NCI-H2029 treated with DMSO at 0.1 percent for 48 hours (cell line): ENCODE results near the gene CSMD2.

Experiments
- DNase-seq: peaks from one replicate; lab custom pipeline; 2025; lab: John Stamatoyannopoulos, UW

Gene CSMD2

GRCh38 chr1:34155860-34156259, 9.2 kb downstream of the CSMD2 start:
- DNase-seq, result no peak

DNA sequence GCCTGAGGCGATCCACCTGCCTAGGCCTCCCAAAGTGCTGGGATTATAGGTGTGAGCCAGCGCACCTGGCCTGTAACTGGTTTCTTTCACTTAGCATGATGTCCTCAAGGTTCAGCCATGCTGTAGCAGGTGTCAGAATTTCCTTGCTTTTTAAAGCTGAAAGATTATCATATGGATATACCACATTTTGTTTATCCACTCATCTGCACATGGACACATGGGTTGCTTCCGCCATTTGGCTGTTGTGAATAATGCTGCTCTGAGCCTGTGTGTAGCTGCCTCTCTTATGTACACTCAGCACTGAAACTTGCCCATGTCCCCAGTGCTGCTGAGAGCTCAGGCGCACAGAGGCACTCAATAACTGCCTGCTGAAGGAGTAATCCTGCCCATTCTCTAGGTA, 11.8 kb downstream of the CSMD2 start:
- no peak for DNase-seq

DNA sequence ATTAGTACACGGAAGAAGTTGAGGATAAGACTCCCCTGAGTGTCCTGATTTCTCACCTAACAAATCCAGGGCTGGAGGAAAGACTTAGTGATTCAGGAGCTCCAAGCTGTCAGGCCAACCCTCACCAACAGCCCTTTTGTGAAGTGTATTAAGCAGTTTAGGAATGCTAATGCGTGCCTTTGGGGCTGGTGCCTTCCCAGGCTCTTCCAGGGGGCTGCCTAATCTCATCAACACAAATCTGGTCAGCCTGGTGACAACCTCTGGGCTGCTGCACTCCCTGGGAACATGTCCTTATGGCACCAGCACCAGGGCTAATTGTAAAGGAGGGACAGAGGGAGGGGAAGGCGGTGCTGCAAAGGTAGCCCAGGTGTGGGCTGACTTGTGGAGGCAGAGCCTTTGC, 15.5 kb downstream of the CSMD2 start:
- no peak for DNase-seq

DNA sequence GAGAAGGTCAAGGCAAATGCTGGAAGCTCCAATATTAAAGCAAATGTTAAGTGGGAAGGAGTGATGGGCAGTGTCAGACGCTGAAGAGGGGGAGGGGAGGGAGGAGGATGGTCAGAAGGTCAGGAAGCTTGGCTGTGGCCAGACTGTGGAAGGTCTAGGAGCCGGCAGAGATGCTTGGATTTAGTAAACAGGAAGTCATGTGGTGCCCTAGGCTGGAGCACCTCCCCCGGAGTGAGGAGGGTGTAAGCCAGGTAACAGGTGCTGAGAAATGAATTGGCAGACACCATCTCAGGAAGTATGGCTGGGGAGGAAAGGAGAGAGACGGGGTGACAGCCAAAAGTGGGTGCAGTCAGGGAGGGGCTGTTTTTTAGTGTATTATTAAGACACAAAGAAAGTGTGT, 17.7 kb downstream of the CSMD2 start:
- DNase-seq, result no peak

DNA sequence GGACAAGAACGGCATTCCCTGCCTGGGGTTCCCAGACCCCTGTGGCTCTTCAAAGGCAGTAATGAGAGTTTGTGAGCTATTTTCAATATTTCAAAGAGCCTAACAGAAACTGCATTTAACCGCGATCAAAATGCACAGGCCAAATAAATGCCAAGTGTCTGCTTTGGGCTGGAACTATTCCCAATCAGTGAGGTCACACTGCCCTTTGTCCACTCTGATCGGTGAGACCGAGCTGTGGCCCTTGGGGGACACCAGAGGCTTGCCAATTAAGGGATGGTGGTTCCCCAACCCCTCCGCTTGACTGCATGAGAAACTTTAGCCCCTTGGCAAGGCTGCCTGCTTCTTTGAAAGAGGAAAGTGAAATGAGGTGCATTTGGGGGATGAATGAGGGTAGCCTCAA, 20.3 kb downstream of the CSMD2 start:
- no peak for DNase-seq

DNA sequence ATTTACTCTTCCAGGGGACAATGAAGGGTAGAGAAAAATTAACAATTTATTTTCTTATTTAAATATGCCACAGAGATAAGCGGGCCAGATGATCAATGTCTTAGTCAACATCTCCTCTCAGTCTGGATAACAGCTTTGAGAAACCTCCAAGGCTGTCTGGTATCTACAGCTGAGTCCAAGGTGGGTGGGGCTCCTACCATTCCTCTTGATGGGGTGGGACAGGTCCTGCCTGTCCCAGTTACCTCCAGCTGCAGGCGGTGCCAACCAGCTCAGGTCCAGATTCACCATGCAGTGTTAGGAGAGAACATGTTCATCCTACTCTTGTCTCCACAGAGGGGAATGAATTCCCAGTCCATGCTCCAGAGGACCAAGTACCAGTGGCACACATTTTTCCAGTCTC, 21.1 kb downstream of the CSMD2 start:
- DNase-seq, result no peak

DNA sequence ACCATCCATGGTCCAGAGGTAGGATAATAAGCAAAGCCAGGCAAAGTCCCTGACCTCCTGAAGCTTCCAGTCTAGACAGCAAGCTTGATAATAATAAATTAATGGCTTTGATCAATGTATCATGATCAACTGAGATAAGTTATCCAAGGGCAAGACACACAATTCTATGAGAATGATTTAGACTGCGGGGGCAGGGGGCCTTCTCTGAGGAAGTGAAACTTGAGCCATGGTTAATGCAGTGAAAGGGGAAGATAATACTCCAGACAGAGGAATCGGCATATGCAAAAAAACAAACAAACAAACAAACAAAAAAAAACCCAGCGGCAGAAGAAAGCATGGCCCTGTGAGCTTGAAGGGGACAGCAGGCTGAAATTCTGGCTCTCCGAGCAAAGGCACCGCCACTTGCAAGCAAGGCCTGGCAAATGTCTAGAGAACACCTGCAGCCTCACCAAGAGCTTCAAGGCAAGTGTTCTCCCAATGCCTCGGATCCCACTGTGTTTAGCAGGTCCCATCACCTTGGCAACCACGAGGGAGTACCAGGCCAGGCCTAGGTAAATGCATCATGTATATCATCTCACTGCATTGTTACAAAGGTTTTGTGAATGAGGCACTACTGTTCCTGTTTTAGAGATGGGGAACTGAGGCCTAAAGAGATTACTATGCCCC, 24.9 kb downstream of the CSMD2 start:
- no peak for DNase-seq

DNA sequence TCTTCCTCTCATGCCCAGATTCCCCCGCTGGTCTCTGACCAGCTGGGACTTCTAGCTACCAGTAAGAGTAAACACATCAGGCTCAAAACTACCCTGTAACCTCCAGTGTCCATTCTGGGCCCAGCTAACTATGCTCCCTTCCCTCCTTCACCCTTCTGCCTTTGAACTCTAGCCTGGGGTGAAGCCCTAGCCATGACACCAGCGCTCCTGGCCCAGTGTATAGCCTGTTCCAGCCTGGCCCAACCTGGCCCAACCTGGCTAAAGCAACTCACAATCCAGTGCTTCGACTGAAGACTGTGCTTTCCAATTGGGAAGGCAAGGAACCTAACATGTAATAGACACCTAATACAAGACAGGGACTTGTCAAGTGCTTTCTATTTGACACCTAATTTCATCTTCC, 27.6 kb downstream of the CSMD2 start:
- DNase-seq, result no peak

DNA sequence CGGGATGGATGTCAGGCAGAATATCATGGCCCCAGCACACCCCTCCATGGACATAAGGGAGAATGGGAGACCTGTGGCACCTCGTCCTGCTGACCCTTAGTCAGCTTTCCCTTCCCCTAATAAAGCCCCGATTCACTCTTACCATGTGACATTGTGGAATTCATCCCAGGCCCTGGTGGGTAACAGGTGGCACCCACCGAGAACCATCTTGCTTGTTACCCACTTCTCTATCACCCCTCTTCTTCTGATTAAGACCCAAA, 32.9 kb downstream of the CSMD2 start:
- DNase-seq, result no peak

DNA sequence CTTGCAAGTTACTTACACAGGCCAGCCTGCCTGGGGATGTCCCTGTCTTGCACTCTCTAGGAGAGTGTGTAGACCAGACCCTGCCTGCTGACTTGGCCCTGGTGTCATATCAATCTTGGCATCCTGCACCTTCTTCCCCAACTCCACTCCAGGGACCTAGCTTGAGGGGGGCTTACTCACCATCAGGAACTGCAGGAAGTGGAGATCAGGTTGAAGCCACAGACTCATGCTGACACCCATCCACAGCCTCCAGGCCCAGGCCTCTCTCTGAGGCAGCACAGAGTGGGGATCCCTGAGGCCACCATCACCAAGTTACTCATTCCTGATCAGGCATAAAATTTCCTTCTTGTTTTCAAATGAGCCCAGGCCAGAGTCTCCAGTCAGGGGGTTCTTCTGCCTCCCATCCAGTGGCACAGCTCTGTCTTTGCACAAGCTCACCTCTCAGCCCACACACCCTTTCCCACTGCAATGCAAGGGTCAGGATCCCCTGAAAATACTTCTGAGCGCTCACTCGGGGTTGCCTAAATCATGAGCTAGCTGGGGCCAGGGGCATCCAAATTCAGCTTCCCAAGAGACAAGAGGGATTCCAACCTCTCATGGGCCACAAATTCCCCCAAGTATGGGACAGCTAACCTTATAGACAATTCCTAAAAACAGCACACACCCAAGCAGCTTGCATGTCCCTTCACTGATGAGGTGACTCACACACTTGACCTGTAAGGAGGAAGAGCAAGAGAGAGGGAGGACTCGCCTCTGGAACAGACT, 33.5 kb downstream of the CSMD2 start:
- no peak for DNase-seq

DNA sequence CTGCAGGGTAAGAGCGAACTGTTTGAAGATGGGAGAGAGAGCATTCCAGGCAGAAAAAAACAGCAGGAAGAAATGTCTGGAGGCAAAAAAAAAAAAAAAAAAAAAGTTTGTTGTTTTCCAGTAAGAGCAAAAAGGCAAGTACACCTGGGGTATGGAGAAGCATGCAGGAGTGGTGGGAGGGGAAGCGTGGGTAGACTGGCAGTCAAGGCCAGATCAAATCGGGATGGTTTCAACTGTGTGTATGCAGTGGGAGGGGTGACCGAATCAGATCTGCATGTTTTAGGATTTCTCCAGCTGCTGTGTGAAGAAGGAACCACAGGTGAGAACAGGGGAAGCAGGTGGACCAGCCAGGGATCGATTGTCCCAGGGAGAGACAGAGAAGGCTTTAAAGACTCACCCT, 34.7 kb downstream of the CSMD2 start:
- no peak for DNase-seq

GRCh38 chr1:34129630-34130029, 35.4 kb downstream of the CSMD2 start:
- no peak for DNase-seq

DNA sequence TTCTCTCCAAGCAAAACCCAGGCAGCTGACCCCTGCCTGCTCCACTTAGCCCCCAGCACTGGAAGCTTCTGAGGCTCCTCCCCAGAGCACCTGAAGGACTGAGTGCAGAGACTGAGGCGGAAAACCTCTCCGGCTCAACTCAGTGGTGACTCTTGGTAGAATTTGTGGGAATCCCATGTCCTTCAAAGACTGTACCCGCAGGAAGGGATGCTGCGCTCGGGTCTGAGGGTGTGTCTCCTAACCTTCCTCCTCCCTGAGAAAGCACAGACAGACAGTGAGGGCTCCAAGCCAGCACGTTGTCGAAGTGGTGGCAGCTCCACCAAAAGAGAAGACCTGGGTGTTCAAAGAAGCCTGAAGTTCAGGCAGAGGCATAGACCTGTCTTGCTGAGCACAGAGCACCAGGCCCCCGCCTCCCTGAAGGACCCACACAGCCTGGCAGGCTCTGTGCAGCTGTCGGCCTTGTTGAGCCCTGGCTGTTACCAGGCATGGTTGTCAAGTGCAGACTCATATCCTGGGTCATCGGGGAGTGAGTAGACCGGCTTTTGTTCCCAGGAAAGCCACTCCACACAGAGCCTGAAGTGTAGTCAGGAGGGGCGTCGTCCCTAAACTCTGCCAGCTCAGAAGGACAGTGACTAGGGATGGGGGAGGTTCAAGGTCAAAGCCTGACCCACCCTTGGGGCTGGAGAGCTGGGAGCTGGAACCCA, 36.7 kb downstream of the CSMD2 start:
- DNase-seq, result no peak

DNA sequence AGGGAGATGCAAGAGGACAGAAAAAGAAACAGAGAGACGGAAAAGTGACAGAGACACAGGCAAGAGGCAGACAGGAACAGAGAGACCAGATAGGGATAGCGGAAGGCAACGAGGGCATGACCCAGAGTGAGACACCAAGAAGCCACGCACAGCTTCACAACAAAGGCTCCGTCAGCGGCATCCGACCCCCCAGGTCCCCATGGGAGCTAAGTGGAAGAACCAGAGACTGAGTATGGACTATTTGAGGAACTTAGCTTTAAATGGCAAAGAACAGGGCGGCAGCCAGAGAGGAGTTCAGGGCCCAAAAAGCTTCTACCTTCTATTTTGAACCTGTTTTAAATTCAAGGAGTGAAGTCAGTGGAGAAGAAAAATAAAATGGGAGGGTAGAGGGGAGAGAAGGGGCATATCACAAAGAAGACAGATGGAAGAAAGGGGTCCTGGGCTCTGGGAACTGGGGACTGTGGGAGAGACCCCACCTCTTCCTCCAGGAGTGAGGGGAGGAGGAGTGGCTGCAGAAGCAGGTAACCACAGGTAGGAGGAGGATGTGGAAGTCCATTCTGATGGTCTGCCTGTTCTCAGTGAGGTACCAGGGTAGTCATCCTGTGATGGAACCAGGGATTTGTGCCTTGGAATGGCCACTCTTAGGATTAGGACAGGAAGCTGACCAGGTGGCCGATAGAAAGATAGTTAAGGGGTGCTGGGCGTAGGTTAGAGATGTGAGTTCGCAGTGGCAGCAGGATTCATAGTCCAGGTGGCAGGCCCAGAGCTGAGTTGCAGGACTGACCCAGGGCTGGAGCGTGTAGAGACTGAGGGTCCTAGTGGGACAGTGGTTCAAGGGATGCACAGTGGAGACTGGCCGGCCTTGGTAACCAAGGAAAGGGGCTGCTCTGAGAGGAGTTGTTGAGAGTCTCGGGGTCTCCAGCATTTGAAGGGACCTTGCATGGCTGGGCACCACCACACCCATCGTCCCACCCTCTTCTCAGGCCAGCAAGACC, 37.7 kb downstream of the CSMD2 start:
- no peak for DNase-seq

GRCh38 chr1:34126486-34126885, 38.5 kb downstream of the CSMD2 start:
- no peak for DNase-seq

DNA sequence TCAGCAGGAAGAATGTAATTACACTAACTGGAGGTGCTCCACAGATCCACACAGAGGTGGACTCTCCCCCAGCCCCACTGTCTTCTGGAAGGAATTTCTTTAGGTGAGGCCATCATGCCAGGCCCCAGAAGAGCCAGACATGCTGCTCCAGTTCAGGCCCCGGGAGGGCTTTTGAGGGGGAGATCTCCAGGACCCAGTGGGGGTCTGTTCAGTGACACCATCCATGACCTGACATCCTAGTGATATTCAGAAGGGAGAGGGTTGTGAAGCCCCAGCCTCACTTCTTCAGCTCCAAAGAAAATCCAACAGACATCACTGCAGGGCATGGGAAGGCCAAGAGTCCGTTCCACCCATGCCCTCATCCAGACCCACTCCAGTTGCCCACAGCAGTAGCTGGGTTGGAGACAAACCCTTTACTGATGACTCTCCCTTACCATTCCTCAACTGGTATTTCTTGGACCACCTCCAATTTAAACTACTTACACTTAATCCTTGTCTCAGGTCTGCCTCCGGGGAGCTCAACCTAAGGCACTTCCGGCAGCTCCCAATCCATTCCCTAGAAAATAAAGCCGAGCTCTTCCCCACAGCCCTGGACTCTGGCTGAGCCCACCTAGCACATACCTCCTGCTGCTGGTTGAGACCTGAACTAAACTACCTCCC, 39.2 kb downstream of the CSMD2 start:
- no peak for DNase-seq

DNA sequence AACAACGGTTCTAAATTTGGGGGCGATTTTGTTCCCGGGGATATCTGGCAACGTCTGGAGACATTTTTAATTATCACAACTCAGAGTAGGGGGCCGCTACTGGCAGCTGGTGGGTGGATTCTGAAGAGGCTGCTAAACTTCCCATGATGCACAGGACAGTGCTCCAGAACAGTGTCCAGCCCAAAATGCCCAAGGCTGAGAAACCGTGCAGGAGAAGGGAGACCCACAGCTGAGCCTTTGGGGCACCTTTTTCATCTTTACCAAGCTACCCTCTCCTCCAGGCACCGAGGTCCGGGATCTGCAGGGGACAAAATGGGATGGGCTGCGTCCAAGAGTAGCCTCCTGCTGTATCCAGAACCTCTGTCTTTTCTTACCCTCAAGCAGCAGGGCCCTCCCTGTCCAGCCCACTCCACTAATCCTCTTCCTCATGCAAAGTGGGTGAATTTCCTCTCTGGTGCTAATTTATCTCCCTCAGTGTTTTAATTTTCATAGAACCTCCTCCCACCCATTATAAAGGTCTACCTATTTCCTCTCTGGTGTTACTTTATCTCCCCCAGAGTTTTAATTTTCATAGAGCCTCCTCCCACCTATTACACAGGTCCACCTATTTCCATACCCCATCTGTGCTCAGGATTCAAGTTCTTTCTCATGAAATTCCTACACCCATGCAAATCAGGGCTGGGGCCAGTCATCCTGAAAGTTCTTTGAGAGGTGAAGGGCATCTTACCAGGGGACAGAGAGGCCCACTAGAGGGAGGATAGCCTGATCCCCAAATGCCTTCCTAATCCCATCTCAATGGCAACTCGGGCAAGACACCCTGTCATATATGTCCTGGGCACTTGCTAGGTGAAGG, 42.7 kb downstream of the CSMD2 start:
- DNase-seq, result no peak

DNA sequence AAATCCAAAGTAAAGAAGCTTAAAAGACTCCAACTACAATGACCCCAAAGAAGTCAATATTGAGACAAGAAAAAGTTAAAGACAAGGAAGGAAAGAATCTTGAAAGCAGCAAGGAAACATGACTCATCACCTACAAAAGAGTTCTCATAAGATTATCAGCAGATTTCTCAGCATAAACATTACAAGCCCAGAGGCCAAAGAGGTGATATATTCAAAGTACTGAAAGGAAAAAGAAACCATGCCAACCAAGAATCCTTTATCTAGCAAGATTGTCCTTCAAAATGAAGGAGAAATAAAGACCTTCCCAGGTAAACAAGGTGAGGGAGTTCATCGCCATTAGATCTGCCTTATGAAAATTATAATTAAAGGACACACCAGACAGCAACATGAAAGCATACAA, 49.8 kb downstream of the CSMD2 start:
- DNase-seq, result no peak

DNA sequence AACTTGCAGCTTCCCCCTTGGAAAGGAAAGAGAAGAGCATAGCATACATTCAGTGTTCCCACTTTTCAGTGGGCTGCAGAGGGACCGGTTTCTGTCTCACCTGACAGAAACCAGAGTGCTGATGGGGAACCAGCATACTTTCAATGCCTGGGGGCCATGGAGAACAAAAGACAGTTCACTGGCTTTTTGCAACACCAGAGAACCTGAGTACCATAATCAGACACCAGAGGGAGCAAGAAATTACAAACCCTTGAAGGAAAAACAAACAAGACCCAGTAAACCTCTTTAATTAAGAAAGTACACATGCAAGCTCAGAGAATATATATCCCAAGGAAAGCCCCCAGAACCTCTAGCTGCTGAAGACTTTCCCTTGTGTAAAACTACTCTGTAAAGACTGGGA, 51.1 kb downstream of the CSMD2 start:
- peak; percentile 5 for DNase-seq

DNA sequence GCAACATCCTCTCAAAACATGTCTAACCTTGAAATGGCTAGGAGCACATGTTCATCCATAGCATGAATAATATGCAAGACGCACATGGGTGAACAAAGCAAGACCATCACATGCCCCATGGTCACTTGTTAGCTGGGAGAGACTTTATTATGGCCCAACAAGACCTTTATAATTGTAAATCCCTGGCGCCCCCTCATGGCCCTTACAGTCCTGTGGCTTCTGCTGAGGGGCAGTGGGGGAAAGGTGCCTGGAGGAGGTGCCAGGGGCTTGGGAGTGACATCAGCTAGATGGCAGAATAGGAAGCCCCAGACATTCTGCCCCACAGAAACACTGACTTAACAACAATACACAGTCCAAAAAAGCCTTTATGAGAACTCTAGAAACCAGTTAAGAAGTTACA, 51.7 kb downstream of the CSMD2 start:
- no peak for DNase-seq

DNA sequence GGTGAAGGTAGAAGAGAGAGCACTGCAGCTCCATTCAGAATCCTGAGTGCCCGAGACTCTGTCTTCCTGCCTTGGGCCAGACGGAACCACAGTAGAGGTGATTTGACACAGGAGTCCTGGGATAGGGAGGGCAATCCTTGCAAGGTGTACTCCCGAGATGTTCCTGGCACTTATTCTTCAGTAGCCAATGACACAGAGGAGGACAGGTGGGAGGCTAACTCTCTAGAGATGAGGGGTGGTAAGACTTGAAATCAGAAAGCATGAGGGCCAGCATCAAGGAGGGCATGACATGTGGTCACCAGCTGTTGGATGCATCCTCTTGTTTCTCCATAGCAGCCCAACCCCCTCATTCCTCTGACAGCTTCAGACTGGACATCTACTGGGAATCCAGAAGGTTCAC, 56.3 kb downstream of the CSMD2 start:
- DNase-seq, result no peak
